ENCODE measurements around the gene PRSS38.

GRCh38 chr1:227785805-227786671 is 29.4 kb upstream of the PRSS38 start:
- TF ChIP-seq, protein P1, sequence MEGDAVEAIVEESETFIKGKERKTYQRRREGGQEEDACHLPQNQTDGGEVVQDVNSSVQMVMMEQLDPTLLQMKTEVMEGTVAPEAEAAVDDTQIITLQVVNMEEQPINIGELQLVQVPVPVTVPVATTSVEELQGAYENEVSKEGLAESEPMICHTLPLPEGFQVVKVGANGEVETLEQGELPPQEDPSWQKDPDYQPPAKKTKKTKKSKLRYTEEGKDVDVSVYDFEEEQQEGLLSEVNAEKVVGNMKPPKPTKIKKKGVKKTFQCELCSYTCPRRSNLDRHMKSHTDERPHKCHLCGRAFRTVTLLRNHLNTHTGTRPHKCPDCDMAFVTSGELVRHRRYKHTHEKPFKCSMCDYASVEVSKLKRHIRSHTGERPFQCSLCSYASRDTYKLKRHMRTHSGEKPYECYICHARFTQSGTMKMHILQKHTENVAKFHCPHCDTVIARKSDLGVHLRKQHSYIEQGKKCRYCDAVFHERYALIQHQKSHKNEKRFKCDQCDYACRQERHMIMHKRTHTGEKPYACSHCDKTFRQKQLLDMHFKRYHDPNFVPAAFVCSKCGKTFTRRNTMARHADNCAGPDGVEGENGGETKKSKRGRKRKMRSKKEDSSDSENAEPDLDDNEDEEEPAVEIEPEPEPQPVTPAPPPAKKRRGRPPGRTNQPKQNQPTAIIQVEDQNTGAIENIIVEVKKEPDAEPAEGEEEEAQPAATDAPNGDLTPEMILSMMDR (conservative IDR thresholded peaks at IDR 0.05 in 1 of 2, IDR thresholded peaks at IDR 0.05 in 1 of 2; ENCODE audit: low read depth in 1 of 2, low read length in 2 of 2): no peak
- TF ChIP-seq EZH2 (IDR thresholded peaks at IDR 0.05; ENCODE audit: low read length, missing control alignments): no peak

Data from fibroblast of lung (primary cell).